Lower lobe of right lung (tissue), 2 donors: ENCODE measurements around the gene SAT2. TPM values are rescaled to one million over a fixed set of nuclear protein-coding genes. Genes with fewer than 3 reads are reported as not detected.

Experiments used
- ATAC-seq, 2 donors: fragments of 200-7000 bp; cut with Tn5 transposase; one replicate each; pipeline ENCODE4 v1.9.1; 2020 to 2022; ENCODE audit warnings: mild to moderate bottlenecking in 2 of 2, moderate library complexity in 2 of 2
- DNase-seq: peaks from one replicate; pipeline ENCODE4 v3.0.0-alpha.2; 2020
- H3K27ac ChIP-seq: fragments of 200-600 bp; one replicate; pipeline ENCODE4 v1.8.0; 2022
- H3K27me3 ChIP-seq: fragments of 200-600 bp; one replicate; pipeline ENCODE4 v1.8.0; 2022; ENCODE audit warnings: low read depth
- H3K36me3 ChIP-seq: fragments of 200-600 bp; one replicate; pipeline ENCODE4 v1.8.0; 2022; ENCODE audit warnings: mild to moderate bottlenecking
- H3K4me1 ChIP-seq: fragments of 200-600 bp; one replicate; pipeline ENCODE4 v1.8.0; 2022
- H3K4me3 ChIP-seq: fragments of 200-600 bp; one replicate; pipeline ENCODE4 v1.8.0; 2022; ENCODE audit warnings: mild to moderate bottlenecking
- H3K9me3 ChIP-seq: fragments of 200-600 bp; one replicate; pipeline ENCODE4 v1.8.0; 2022
- CTCF ChIP-seq: fragments of 200-600 bp; IDR thresholded peaks from one replicate; pipeline ENCODE4 v1.8.0; 2022; ENCODE audit warnings: antibody characterized with exemption, mild to moderate bottlenecking
- intact Hi-C: fragments of 100-400 bp; cut with DNase I; formaldehyde crosslinking; loops from one replicate; pipeline ENCODE4 v1.11.0; 2022
- total RNA-seq: library from RNA; stranded (reverse); fragmentation: NEBNext Ultra II Directional; extraction: Animal tissue kit (Norgen Biotek cat#: 25700); gene quantifications from one replicate; pipeline ENCODE4 v1.2.1, GENCODE V29; 2021
- donor health status: DM: no; HTN: yes; CAD: no; lungs with severe emphysema.

The SAT2 gene
- total RNA-seq, 1 donor from 2014 or later = 86.3 TPM

- ATAC-seq (no peak), DNase-seq (no peak)
- Histone ChIP-seq H3K4me3 (peak overlapping the region; percentile 78), H3K27ac (peak overlapping the region; percentile 97), H3K36me3 (peaks cover 43% of the 10 kb centered on the region), H3K9me3 (no peaks in the 10 kb centered on the region), H3K4me1 (peaks cover 80% of the 10 kb centered on the region), H3K27me3 (no peaks in the 10 kb centered on the region)
- no peak for TF ChIP-seq CTCF
- intact Hi-C loops = no loop called here
These were observed 47.6 kb downstream of the SAT2 start for GRCh38 chr17:7579834-7580603.

GRCh38 chr17:7579001-7579833 is 48.4 kb downstream of the SAT2 start, which contains the start of gene CD68:
Gene CD68, plus strand, starts transcription at chr17:7579638. Its CDS starts 40 bp downstream, at chr17:7579678.
- peaks cover 80% of the 10 kb centered on the region for H3K4me1 ChIP-seq
- H3K9me3 ChIP-seq = no peaks in the 10 kb centered on the region
- H3K36me3 ChIP-seq = peaks cover 51% of the 10 kb centered on the region
- H3K27ac ChIP-seq = peak within 1 kb of the TSS; percentile 97
- peak within 1 kb of the TSS; percentile 78 for H3K4me3 ChIP-seq
- DNase-seq (peak; percentile 80), ATAC-seq (peak; percentile 62 to 75)
- intact Hi-C loops = no loop called here
- no peak for TF ChIP-seq CTCF
- no peaks in the 10 kb centered on the region for H3K27me3 ChIP-seq

GRCh38 chr17:7577327-7578199 is 50.1 kb downstream of the SAT2 start:
- Histone ChIP-seq H3K27me3 (no peaks in the 10 kb centered on the region), H3K4me1 (peaks cover 74% of the 10 kb centered on the region), H3K27ac (no peak overlapping the region), H3K4me3 (peak overlapping the region; percentile 78), H3K9me3 (no peaks in the 10 kb centered on the region), H3K36me3 (peaks cover 56% of the 10 kb centered on the region)
- ATAC-seq (no peak), DNase-seq (no peak)
- intact Hi-C loops = no loop called here
- no peak for TF ChIP-seq CTCF

- no peak overlapping the region for H3K27ac ChIP-seq
- peaks cover 74% of the 10 kb centered on the region for H3K4me1 ChIP-seq
- peaks cover 56% of the 10 kb centered on the region for H3K36me3 ChIP-seq
- H3K27me3 ChIP-seq = no peaks in the 10 kb centered on the region
- peak overlapping the region; percentile 14 for H3K4me3 ChIP-seq
- H3K9me3 ChIP-seq = no peaks in the 10 kb centered on the region
- TF ChIP-seq CTCF = no peak
- DNase-seq = no peak
- intact Hi-C loops = no loop called here
- no peak for ATAC-seq
These were observed 51.1 kb downstream of the SAT2 start for GRCh38 chr17:7576432-7576937.

Other genes with a start within 250 kb of the SAT2 start
- 4.1 TPM for gene TNK1, start 246.7 kb downstream of the SAT2 start, total RNA-seq
- 27.1 TPM for gene PLSCR3, start 233.3 kb downstream of the SAT2 start, total RNA-seq
- gene TMEM256, start 223.7 kb downstream of the SAT2 start, total RNA-seq = 51.2 TPM
- gene NLGN2, start 220.0 kb downstream of the SAT2 start, total RNA-seq = 9.5 TPM
- gene SPEM1, start 207.5 kb downstream of the SAT2 start, total RNA-seq = not detected
- not detected for gene SPEM2, start 202.2 kb downstream of the SAT2 start, total RNA-seq
- not detected for gene SPEM3, start 199.0 kb downstream of the SAT2 start, total RNA-seq
- 8.1 TPM for gene TMEM102, start 192.4 kb downstream of the SAT2 start, total RNA-seq
- gene FGF11, start 188.3 kb downstream of the SAT2 start, total RNA-seq = 1.2 TPM
- gene CHRNB1, start 182.8 kb downstream of the SAT2 start, total RNA-seq = 8.4 TPM
- gene ZBTB4, start 148.2 kb downstream of the SAT2 start, total RNA-seq = 79.0 TPM
- not detected for gene SLC35G6, start 146.4 kb downstream of the SAT2 start, total RNA-seq
- 101 TPM for gene POLR2A, start 143.5 kb downstream of the SAT2 start, total RNA-seq
- gene TNFSF12, start 78.8 kb downstream of the SAT2 start, total RNA-seq = 91.3 TPM
- gene TNFSF13, start 69.1 kb downstream of the SAT2 start, total RNA-seq = 161 TPM
- 87.0 TPM for gene SENP3, start 65.9 kb downstream of the SAT2 start, total RNA-seq
- 667 TPM for gene CD68, start 48.2 kb downstream of the SAT2 start, total RNA-seq
- gene MPDU1, start 44.0 kb downstream of the SAT2 start, total RNA-seq = 55.3 TPM
- gene SOX15, start 37.7 kb downstream of the SAT2 start, total RNA-seq = 0.47 TPM
- gene FXR2, start 12.9 kb downstream of the SAT2 start, total RNA-seq = 36.0 TPM
- gene SHBG, start 2.3 kb upstream of the SAT2 start, total RNA-seq = not detected
- 3.1 TPM for gene ATP1B2, start 23.1 kb upstream of the SAT2 start, total RNA-seq
- 34.8 TPM for gene TP53, start 59.7 kb upstream of the SAT2 start, total RNA-seq
- 8.3 TPM for gene WRAP53, start 60.7 kb upstream of the SAT2 start, total RNA-seq
- gene EFNB3, start 77.4 kb upstream of the SAT2 start, total RNA-seq = 1.6 TPM
- 6.2 TPM for gene DNAH2, start 89.9 kb upstream of the SAT2 start, total RNA-seq
- gene KDM6B, start 206.4 kb upstream of the SAT2 start, total RNA-seq = 46.1 TPM
- gene TMEM88, start 227.2 kb upstream of the SAT2 start, total RNA-seq = 12.0 TPM
- gene NAA38, start 229.7 kb upstream of the SAT2 start, total RNA-seq = 61.5 TPM
- gene CYB5D1, start 230.2 kb upstream of the SAT2 start, total RNA-seq = 12.6 TPM